ENCODE measurements around the gene TAF8.

The TAF8 gene

DNA sequence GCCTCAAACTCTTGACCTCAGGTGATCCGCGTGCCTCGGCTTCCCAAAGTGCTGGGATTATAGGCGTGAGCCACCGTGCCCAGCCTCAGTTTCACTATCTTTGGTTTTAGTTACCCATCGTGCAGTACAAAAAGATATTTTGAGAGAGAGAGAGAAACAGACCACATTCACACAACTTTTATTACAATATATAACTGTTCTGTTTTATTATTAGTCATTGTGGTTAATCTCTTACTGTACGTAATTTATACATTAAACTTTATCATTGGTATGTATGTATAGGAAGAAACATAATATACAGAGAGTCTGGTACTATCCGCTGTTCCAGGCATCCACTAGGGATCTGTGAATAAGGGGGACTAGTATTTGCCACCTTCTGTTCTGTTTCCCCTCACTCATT, 29.4 kb upstream of the TAF8 start:
- no peak for TF ChIP-seq ZFP30 (CRISPR knock-in tag; IDR thresholded peaks at IDR 0.05)
- TF ChIP-seq ISL1 (CRISPR knock-in tag; IDR thresholded peaks at IDR 0.05) = no peak
- TF ChIP-seq GLIS3 (CRISPR knock-in tag; IDR thresholded peaks at IDR 0.05) = no peak
- no peak for TF ChIP-seq ESRRG (CRISPR knock-in tag; IDR thresholded peaks at IDR 0.05)
- TF ChIP-seq SNAI2 (CRISPR knock-in tag; IDR thresholded peaks at IDR 0.05) = no peak
- no peak for TF ChIP-seq OSR1 (CRISPR knock-in tag; IDR thresholded peaks at IDR 0.05)
- TF ChIP-seq, protein P1, sequence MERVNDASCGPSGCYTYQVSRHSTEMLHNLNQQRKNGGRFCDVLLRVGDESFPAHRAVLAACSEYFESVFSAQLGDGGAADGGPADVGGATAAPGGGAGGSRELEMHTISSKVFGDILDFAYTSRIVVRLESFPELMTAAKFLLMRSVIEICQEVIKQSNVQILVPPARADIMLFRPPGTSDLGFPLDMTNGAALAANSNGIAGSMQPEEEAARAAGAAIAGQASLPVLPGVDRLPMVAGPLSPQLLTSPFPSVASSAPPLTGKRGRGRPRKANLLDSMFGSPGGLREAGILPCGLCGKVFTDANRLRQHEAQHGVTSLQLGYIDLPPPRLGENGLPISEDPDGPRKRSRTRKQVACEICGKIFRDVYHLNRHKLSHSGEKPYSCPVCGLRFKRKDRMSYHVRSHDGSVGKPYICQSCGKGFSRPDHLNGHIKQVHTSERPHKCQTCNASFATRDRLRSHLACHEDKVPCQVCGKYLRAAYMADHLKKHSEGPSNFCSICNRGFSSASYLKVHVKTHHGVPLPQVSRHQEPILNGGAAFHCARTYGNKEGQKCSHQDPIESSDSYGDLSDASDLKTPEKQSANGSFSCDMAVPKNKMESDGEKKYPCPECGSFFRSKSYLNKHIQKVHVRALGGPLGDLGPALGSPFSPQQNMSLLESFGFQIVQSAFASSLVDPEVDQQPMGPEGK (CRISPR knock-in tag; IDR thresholded peaks at IDR 0.05; ENCODE audit: borderline replicate concordance) = no peak
- TF ChIP-seq BACH2 (CRISPR knock-in tag; IDR thresholded peaks at IDR 0.05; ENCODE audit: borderline replicate concordance) = no peak
- TF ChIP-seq TCF4 (CRISPR knock-in tag; IDR thresholded peaks at IDR 0.05; ENCODE audit: borderline replicate concordance) = no peak
- TF ChIP-seq POU6F1 (CRISPR knock-in tag; IDR thresholded peaks at IDR 0.05; ENCODE audit: borderline replicate concordance, low read depth) = no peak
- TF ChIP-seq, protein P2, sequence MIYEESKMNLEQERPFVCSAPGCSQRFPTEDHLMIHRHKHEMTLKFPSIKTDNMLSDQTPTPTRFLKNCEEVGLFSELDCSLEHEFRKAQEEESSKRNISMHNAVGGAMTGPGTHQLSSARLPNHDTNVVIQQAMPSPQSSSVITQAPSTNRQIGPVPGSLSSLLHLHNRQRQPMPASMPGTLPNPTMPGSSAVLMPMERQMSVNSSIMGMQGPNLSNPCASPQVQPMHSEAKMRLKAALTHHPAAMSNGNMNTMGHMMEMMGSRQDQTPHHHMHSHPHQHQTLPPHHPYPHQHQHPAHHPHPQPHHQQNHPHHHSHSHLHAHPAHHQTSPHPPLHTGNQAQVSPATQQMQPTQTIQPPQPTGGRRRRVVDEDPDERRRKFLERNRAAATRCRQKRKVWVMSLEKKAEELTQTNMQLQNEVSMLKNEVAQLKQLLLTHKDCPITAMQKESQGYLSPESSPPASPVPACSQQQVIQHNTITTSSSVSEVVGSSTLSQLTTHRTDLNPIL (CRISPR knock-in tag; IDR thresholded peaks at IDR 0.05; ENCODE audit: low read depth) = no peak
- no peak for ATAC-seq

DNA sequence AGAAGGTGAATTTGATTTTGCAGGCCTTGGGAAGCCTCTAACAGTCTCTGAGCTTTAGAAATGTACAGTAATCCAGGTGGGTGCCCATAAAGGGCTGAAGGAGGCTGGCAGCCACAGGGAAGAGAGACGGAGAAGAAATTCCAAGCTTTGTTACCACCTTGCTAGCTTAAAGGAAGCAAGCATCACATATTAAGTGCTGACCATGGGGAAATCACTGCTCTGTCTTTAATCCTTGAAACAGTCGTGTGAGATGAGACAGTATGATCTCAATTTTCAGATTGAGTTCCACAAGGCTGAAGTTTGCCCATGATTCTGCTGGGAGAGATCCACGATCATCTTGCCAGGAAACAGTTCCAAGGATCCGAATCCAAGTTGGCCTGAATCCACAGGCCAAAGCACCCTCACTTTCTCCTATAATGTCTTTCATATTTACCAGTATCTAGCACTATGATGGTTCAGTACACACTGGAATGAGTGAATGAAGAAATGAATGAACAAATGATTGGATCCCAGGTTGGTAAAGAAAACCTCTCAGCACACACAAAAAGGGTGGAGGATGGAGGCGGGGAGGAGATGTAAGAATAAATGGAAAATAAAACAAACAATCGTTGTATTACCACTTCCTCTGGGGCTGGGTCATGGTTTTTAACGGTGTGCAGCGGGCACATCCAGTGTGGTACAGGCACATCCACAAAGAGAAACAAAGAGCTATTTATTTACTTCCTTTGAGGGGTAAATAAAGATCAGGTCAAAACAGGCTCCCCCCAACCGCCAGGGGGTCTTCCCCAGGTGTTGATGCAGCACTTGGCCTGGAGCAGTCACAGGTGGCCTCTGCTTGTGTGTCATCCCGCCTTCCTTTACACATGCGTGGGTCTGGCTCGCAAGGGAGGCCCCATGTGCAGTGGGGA, 28.2 kb upstream of the TAF8 start:
- ATAC-seq = no peak

GRCh38 chr6:42022755-42023384, 27.5 kb upstream of the TAF8 start:
- ATAC-seq = no peak
- no peak for TF ChIP-seq ZNF8 (CRISPR knock-in tag; IDR thresholded peaks at IDR 0.05)
- TF ChIP-seq, protein P1 (CRISPR knock-in tag; IDR thresholded peaks at IDR 0.05; ENCODE audit: borderline replicate concordance) = no peak
- TF ChIP-seq, protein P2 (CRISPR knock-in tag; IDR thresholded peaks at IDR 0.05; ENCODE audit: low read depth) = no peak
- no peak for TF ChIP-seq ZFP3 (CRISPR knock-in tag; IDR thresholded peaks at IDR 0.05)
- no peak for TF ChIP-seq PPARA (CRISPR knock-in tag; IDR thresholded peaks at IDR 0.05; ENCODE audit: borderline replicate concordance)
- TF ChIP-seq ZNF70 (CRISPR knock-in tag; IDR thresholded peaks at IDR 0.05) = no peak
- no peak for TF ChIP-seq ARNTL (CRISPR knock-in tag; IDR thresholded peaks at IDR 0.05; ENCODE audit: borderline replicate concordance, low read depth)
- no peak for TF ChIP-seq TCF4 (CRISPR knock-in tag; IDR thresholded peaks at IDR 0.05; ENCODE audit: borderline replicate concordance)
- no peak for TF ChIP-seq BACH2 (CRISPR knock-in tag; IDR thresholded peaks at IDR 0.05; ENCODE audit: borderline replicate concordance)
- no peak for TF ChIP-seq OSR1 (CRISPR knock-in tag; IDR thresholded peaks at IDR 0.05)
- TF ChIP-seq SNAI2 (CRISPR knock-in tag; IDR thresholded peaks at IDR 0.05) = no peak
- TF ChIP-seq ISL1 (CRISPR knock-in tag; IDR thresholded peaks at IDR 0.05) = no peak
- TF ChIP-seq TSHZ2 (CRISPR knock-in tag; IDR thresholded peaks at IDR 0.05) = no peak
- no peak for TF ChIP-seq ZNF565 (CRISPR knock-in tag; conservative IDR thresholded peaks at IDR 0.05; ENCODE audit: low read depth)
- TF ChIP-seq GLIS3 (CRISPR knock-in tag; IDR thresholded peaks at IDR 0.05) = no peak
- TF ChIP-seq, protein P3, sequence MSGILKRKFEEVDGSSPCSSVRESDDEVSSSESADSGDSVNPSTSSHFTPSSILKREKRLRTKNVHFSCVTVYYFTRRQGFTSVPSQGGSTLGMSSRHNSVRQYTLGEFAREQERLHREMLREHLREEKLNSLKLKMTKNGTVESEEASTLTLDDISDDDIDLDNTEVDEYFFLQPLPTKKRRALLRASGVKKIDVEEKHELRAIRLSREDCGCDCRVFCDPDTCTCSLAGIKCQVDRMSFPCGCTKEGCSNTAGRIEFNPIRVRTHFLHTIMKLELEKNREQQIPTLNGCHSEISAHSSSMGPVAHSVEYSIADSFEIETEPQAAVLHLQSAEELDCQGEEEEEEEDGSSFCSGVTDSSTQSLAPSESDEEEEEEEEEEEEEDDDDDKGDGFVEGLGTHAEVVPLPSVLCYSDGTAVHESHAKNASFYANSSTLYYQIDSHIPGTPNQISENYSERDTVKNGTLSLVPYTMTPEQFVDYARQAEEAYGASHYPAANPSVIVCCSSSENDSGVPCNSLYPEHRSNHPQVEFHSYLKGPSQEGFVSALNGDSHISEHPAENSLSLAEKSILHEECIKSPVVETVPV (CRISPR knock-in tag; IDR thresholded peaks at IDR 0.05) = no peak

More for the DNA sequence above, 28.2 kb upstream of the TAF8 start:
- TF ChIP-seq PPARA (CRISPR knock-in tag; IDR thresholded peaks at IDR 0.05; ENCODE audit: borderline replicate concordance) = no peak
- no peak for TF ChIP-seq SNAI2 (CRISPR knock-in tag; IDR thresholded peaks at IDR 0.05)
- no peak for TF ChIP-seq TCF4 (CRISPR knock-in tag; IDR thresholded peaks at IDR 0.05; ENCODE audit: borderline replicate concordance)
